ENCODE measurements around the gene CAPRIN2. TPM values are rescaled to one million over a fixed set of nuclear protein-coding genes. Genes with fewer than 3 reads are reported as not detected.

Gene CAPRIN2
- total and polyA plus RNA-seq, 2 of the 8 experiments (the other 6 are each of a cell fraction or from before 2014, with no cell fraction given): 24.8 to 52.0 TPM

- TF ChIP-seq, protein P1, sequence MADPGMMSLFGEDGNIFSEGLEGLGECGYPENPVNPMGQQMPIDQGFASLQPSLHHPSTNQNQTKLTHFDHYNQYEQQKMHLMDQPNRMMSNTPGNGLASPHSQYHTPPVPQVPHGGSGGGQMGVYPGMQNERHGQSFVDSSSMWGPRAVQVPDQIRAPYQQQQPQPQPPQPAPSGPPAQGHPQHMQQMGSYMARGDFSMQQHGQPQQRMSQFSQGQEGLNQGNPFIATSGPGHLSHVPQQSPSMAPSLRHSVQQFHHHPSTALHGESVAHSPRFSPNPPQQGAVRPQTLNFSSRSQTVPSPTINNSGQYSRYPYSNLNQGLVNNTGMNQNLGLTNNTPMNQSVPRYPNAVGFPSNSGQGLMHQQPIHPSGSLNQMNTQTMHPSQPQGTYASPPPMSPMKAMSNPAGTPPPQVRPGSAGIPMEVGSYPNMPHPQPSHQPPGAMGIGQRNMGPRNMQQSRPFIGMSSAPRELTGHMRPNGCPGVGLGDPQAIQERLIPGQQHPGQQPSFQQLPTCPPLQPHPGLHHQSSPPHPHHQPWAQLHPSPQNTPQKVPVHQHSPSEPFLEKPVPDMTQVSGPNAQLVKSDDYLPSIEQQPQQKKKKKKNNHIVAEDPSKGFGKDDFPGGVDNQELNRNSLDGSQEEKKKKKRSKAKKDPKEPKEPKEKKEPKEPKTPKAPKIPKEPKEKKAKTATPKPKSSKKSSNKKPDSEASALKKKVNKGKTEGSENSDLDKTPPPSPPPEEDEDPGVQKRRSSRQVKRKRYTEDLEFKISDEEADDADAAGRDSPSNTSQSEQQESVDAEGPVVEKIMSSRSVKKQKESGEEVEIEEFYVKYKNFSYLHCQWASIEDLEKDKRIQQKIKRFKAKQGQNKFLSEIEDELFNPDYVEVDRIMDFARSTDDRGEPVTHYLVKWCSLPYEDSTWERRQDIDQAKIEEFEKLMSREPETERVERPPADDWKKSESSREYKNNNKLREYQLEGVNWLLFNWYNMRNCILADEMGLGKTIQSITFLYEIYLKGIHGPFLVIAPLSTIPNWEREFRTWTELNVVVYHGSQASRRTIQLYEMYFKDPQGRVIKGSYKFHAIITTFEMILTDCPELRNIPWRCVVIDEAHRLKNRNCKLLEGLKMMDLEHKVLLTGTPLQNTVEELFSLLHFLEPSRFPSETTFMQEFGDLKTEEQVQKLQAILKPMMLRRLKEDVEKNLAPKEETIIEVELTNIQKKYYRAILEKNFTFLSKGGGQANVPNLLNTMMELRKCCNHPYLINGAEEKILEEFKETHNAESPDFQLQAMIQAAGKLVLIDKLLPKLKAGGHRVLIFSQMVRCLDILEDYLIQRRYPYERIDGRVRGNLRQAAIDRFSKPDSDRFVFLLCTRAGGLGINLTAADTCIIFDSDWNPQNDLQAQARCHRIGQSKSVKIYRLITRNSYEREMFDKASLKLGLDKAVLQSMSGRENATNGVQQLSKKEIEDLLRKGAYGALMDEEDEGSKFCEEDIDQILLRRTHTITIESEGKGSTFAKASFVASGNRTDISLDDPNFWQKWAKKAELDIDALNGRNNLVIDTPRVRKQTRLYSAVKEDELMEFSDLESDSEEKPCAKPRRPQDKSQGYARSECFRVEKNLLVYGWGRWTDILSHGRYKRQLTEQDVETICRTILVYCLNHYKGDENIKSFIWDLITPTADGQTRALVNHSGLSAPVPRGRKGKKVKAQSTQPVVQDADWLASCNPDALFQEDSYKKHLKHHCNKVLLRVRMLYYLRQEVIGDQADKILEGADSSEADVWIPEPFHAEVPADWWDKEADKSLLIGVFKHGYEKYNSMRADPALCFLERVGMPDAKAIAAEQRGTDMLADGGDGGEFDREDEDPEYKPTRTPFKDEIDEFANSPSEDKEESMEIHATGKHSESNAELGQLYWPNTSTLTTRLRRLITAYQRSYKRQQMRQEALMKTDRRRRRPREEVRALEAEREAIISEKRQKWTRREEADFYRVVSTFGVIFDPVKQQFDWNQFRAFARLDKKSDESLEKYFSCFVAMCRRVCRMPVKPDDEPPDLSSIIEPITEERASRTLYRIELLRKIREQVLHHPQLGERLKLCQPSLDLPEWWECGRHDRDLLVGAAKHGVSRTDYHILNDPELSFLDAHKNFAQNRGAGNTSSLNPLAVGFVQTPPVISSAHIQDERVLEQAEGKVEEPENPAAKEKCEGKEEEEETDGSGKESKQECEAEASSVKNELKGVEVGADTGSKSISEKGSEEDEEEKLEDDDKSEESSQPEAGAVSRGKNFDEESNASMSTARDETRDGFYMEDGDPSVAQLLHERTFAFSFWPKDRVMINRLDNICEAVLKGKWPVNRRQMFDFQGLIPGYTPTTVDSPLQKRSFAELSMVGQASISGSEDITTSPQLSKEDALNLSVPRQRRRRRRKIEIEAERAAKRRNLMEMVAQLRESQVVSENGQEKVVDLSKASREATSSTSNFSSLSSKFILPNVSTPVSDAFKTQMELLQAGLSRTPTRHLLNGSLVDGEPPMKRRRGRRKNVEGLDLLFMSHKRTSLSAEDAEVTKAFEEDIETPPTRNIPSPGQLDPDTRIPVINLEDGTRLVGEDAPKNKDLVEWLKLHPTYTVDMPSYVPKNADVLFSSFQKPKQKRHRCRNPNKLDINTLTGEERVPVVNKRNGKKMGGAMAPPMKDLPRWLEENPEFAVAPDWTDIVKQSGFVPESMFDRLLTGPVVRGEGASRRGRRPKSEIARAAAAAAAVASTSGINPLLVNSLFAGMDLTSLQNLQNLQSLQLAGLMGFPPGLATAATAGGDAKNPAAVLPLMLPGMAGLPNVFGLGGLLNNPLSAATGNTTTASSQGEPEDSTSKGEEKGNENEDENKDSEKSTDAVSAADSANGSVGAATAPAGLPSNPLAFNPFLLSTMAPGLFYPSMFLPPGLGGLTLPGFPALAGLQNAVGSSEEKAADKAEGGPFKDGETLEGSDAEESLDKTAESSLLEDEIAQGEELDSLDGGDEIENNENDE (IDR thresholded peaks at IDR 0.05; ENCODE audit: insufficient replicate concordance, low read length): no peak
- peak; percentile 68; the same call in 1 of the 2 replicates for TF ChIP-seq CREB1 (IDR thresholded peaks at IDR 0.05)
- TF ChIP-seq KDM1A (IDR thresholded peaks at IDR 0.05; ENCODE audit: borderline replicate concordance, low read length): no peak
- TF ChIP-seq RXRA (IDR thresholded peaks at IDR 0.05; ENCODE audit: insufficient read depth, low read depth, low read length): no peak
- TF ChIP-seq, protein P2, sequence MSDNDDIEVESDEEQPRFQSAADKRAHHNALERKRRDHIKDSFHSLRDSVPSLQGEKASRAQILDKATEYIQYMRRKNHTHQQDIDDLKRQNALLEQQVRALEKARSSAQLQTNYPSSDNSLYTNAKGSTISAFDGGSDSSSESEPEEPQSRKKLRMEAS (IDR thresholded peaks at IDR 0.05): peak; percentile 32; the same call in 1 of the 2 replicates
- no peak for TF ChIP-seq POU5F1 (IDR thresholded peaks at IDR 0.05; ENCODE audit: low read depth, low read length)
- TF ChIP-seq SIRT6 (IDR thresholded peaks at IDR 0.05; ENCODE audit: low read length): no peak
- TF ChIP-seq SP1 (IDR thresholded peaks at IDR 0.05; ENCODE audit: low read depth, low read length): no peak
- TF ChIP-seq NANOG (IDR thresholded peaks at IDR 0.05; ENCODE audit: insufficient read depth, low read depth, low read length, poor library complexity, severe bottlenecking): no peak
Observed at GRCh38 chr12:30695199-30696102, 59.3 kb downstream of the CAPRIN2 start, which contains the start of gene IPO8 (continued).

All from H1 (cell line).